Activated CD8-positive, alpha-beta memory T cell treated with anti-CD3 and anti-CD28 coated beads, Interleukin-2, amount 50 U/mL, for 1 hour (primary cell): ENCODE results near the gene STT3A.

Experiments
- DNase-seq: peaks from one replicate; pipeline ENCODE4 v3.0.0-alpha.2; 2020; ENCODE audit errors: extremely low read depth

The STT3A gene

GRCh38 chr11:125663910-125664309 is 71.3 kb downstream of the STT3A start:
- no peak for DNase-seq

- no peak for DNase-seq
Observed at GRCh38 chr11:125667151-125667550, 74.5 kb downstream of the STT3A start.

GRCh38 chr11:125670172-125670571 is 77.5 kb downstream of the STT3A start:
- DNase-seq, result no peak

GRCh38 chr11:125671561-125671960 is 78.9 kb downstream of the STT3A start:
- DNase-seq, result no peak
